Thyroid gland (tissue), 4 donors: ENCODE results near the gene WHRN.

ENCODE experiments used
- CTCF ChIP-seq, 6 experiments: fragments of 200-600 bp in 3 of 6; fragments of 450-650 bp in 3 of 6; sonication (generic) in 3 of 6; IDR thresholded peaks; one replicate each; pipeline ENCODE4 v1.5.1; 2016 to 2019; ENCODE audit warnings: antibody characterized with exemption in 6 of 6, mild to moderate bottlenecking in 2 of 6, inconsistent platforms in 1 of 6, moderate library complexity in 1 of 6
- POLR2A ChIP-seq, 2 donors: fragments of 450-650 bp; IDR thresholded peaks; one replicate each; pipeline ENCODE4 v1.6.1; 2017; ENCODE audit warnings: antibody characterized with exemption in 2 of 2, mild to moderate bottlenecking in 2 of 2, moderate library complexity in 1 of 2

- no peak for TF ChIP-seq CTCF (IDR thresholded peaks at IDR 0.05)
- TF ChIP-seq POLR2A (IDR thresholded peaks at IDR 0.05), result no peak
These were observed 87.2 kb downstream of the WHRN start for GRCh38 chr9:114418053-114418452.
